ENCODE data around the gene IFIT1.

GRCh38 chr10:89347701-89348457 is 44.5 kb upstream of the IFIT1 start:
- TF ChIP-seq REST (IDR thresholded peaks at IDR 0.05; ENCODE audit: low read depth) (no peak), YY1 (IDR thresholded peaks at IDR 0.05; ENCODE audit: low read depth) (no peak), NFIC (IDR thresholded peaks at IDR 0.05) (no peak), EP300 (IDR thresholded peaks at IDR 0.05; ENCODE audit: borderline replicate concordance) (no peak), TEAD4 (IDR thresholded peaks at IDR 0.05) (no peak), MAX (IDR thresholded peaks at IDR 0.05) (no peak), TCF12 (IDR thresholded peaks at IDR 0.05; ENCODE audit: low read depth) (no peak), FOXM1 (IDR thresholded peaks at IDR 0.05; ENCODE audit: borderline replicate concordance, low read depth) (no peak), USF1 (IDR thresholded peaks at IDR 0.05) (no peak), TAF1 (IDR thresholded peaks at IDR 0.05; ENCODE audit: low read depth) (no peak), RAD21 (IDR thresholded peaks at IDR 0.05; ENCODE audit: low read depth) (no peak), CREB1 (IDR thresholded peaks at IDR 0.05; ENCODE audit: low read depth) (no peak), ZBTB7A (IDR thresholded peaks at IDR 0.05; ENCODE audit: low read depth) (no peak)
